ENCODE data around the gene ABCA8. TPM values are rescaled to one million over a fixed set of nuclear protein-coding genes. Genes with fewer than 3 reads are reported as not detected.

ABCA8 gene
- total RNA-seq, 1 experiment from 2014 or later = not detected

- no peaks in the 10 kb centered on the region for H3K4me1 ChIP-seq (ENCODE audit: insufficient read depth, low read length)
- H3K23ac ChIP-seq (ENCODE audit: insufficient read length, low read depth, low read length) = no peak overlapping the region
- Mint-ChIP-seq H3K27ac (no peak overlapping the region), H3K27me3 (ENCODE audit: low read depth) (no peaks in the 10 kb centered on the region), H3K4me3 (no peak overlapping the region), H3K4me1 (no peaks in the 10 kb centered on the region), H3K36me3 (ENCODE audit: insufficient read depth in 1 of 3, low read depth in 3 of 3) (no peaks in the 10 kb centered on the region), H3K9me3 (no peaks in the 10 kb centered on the region; a peak in 1 of 5 replicates)
- TF ChIP-seq, protein P1, sequence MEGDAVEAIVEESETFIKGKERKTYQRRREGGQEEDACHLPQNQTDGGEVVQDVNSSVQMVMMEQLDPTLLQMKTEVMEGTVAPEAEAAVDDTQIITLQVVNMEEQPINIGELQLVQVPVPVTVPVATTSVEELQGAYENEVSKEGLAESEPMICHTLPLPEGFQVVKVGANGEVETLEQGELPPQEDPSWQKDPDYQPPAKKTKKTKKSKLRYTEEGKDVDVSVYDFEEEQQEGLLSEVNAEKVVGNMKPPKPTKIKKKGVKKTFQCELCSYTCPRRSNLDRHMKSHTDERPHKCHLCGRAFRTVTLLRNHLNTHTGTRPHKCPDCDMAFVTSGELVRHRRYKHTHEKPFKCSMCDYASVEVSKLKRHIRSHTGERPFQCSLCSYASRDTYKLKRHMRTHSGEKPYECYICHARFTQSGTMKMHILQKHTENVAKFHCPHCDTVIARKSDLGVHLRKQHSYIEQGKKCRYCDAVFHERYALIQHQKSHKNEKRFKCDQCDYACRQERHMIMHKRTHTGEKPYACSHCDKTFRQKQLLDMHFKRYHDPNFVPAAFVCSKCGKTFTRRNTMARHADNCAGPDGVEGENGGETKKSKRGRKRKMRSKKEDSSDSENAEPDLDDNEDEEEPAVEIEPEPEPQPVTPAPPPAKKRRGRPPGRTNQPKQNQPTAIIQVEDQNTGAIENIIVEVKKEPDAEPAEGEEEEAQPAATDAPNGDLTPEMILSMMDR (conservative IDR thresholded peaks at IDR 0.05) = no peak
- H3K14ac ChIP-seq (ENCODE audit: insufficient read depth, low read length) = no peak overlapping the region
- no peak overlapping the region for H2AK5ac ChIP-seq (ENCODE audit: insufficient read length, low read length)
- no peaks in the 10 kb centered on the region for H3K23me2 ChIP-seq (ENCODE audit: insufficient read length, low read depth, low read length, poor library complexity, severe bottlenecking)
- H4K5ac ChIP-seq (ENCODE audit: insufficient read length, low read depth, low read length) = no peak overlapping the region
- H3K4ac ChIP-seq (ENCODE audit: low read depth, low read length) = no peak overlapping the region
- no peak overlapping the region for H3T11ph ChIP-seq (ENCODE audit: low read length)
- no peak overlapping the region for H4K91ac ChIP-seq (ENCODE audit: insufficient read length, low read depth, low read length)
- no peak overlapping the region for H3K18ac ChIP-seq (ENCODE audit: insufficient read length, low read depth, low read length)
- H2BK120ac ChIP-seq (ENCODE audit: low read depth, low read length, poor library complexity, severe bottlenecking) = no peak overlapping the region
- WGBS (ENCODE audit: extremely low coverage, insufficient read length, low lambda C conversion rate) = no CpG with 5 or more reads among the region's 2 CpGs
- H3K79me2 ChIP-seq (ENCODE audit: insufficient read depth, low read length) = no peaks in the 10 kb centered on the region
- H2BK20ac ChIP-seq (ENCODE audit: low read depth, low read length, poor library complexity, severe bottlenecking) = no peak overlapping the region
- no peaks in the 10 kb centered on the region for H3K27me3 ChIP-seq (ENCODE audit: insufficient read depth, low read length)
- no peaks in the 10 kb centered on the region for H3K9me3 ChIP-seq (ENCODE audit: control insufficient read depth, low read depth, low read length)
- no peak overlapping the region for H4K8ac ChIP-seq (replicated peaks; ENCODE audit: insufficient read length, low read depth, low read length)
- H2AFZ ChIP-seq (ENCODE audit: low read length) = no peak overlapping the region
- no peak overlapping the region for H3K56ac ChIP-seq (ENCODE audit: insufficient read length, low read depth, low read length)
- H2BK12ac ChIP-seq (ENCODE audit: insufficient read length, low read depth, low read length) = no peak overlapping the region
- no peaks in the 10 kb centered on the region for H4K20me1 ChIP-seq (ENCODE audit: control insufficient read depth, insufficient read depth, insufficient read length)
- H3K9ac ChIP-seq (ENCODE audit: extremely low read depth, insufficient read length, low read length) = no peak overlapping the region
- DNase-seq = no peak
- no peak overlapping the region for H2BK5ac ChIP-seq (ENCODE audit: insufficient read length, low read length)
- H2BK15ac ChIP-seq (ENCODE audit: low read depth, low read length) = no peak overlapping the region
- no peak overlapping the region for H3K27ac ChIP-seq (ENCODE audit: insufficient read length, low read depth, low read length)
- no peaks in the 10 kb centered on the region for H3K79me1 ChIP-seq (ENCODE audit: insufficient read depth, low read depth, low read length, poor library complexity, severe bottlenecking)
- no peak overlapping the region for H3K4me2 ChIP-seq (ENCODE audit: insufficient read depth, insufficient read length, low read length)
Observed at GRCh38 chr17:68865584-68865983, 89.6 kb downstream of the ABCA8 start.

All from H9 (cell line).